IMR-90 (cell line): ENCODE data around the gene CD207. TPM values are rescaled to one million over a fixed set of nuclear protein-coding genes. Genes with fewer than 3 reads are reported as not detected.

Experiments
- ATAC-seq: fragments of 200-7000 bp; cut with Tn5 transposase; 2 replicates; pipeline ENCODE4 v1.9.1; 2020; ENCODE audit warnings: low read depth, mild to moderate bottlenecking, moderate library complexity
- BruUV-seq: library from RNA; stranded (reverse); fragments of 400-500 nt; replicated peaks from 2 replicates; lab custom pipeline; 2021; lab: Mats Ljungman, UMichigan
- CTCF ChIA-PET: fragments of 300-600 bp; formaldehyde crosslinking; extraction: SDS; loops from one replicate; lab custom pipeline; 2021; ENCODE audit warnings: antibody characterized with exemption; lab: Yijun Ruan, JAX
- POLR2A ChIA-PET: fragments of 300-600 bp; sonication (Branson Sonifier 250); formaldehyde crosslinking; loops from one replicate; lab custom pipeline; 2022; ENCODE audit warnings: antibody characterized with exemption; ENCODE audit not compliant: unreplicated experiment; lab: Charles Lee
- DNase-seq: peaks from one replicate; pipeline ENCODE4 v3.0.0; 2013
- H2AFZ ChIP-seq: replicated peaks from 2 replicates; pipeline ENCODE3; 2013; ENCODE audit warnings: low read length, mild to moderate bottlenecking; ENCODE audit not compliant: poor library complexity
- H2AK5ac ChIP-seq: 2 replicates; pipeline ENCODE4 v1.6.1; 2013; ENCODE audit warnings: low read depth, low read length, inconsistent platforms
- H2AK9ac ChIP-seq: replicated peaks from 2 replicates; pipeline ENCODE3; 2013; ENCODE audit warnings: mild to moderate bottlenecking, low read depth, low read length, moderate library complexity; ENCODE audit not compliant: poor library complexity
- H2BK120ac ChIP-seq: 2 replicates; pipeline ENCODE4 v1.6.1; 2013; ENCODE audit warnings: low read depth, low read length, inconsistent platforms
- H2BK15ac ChIP-seq: 3 replicates; pipeline ENCODE4 v1.6.1; 2013; ENCODE audit warnings: low read depth, low read length, inconsistent platforms
- H2BK20ac ChIP-seq: 2 replicates; pipeline ENCODE4 v1.6.1; 2013; ENCODE audit warnings: low read depth, mild to moderate bottlenecking, inconsistent platforms, low read length, moderate library complexity
- H2BK5ac ChIP-seq: 2 replicates; pipeline ENCODE4 v1.6.1; 2013; ENCODE audit warnings: mild to moderate bottlenecking, low read depth, low read length, inconsistent platforms; ENCODE audit not compliant: poor library complexity, severe bottlenecking
- H3K14ac ChIP-seq: replicated peaks from 2 replicates; pipeline ENCODE4 v1.6.1; 2013; ENCODE audit warnings: low read depth, low read length, inconsistent platforms
- H3K18ac ChIP-seq: 2 replicates; pipeline ENCODE4 v1.6.1; 2013; ENCODE audit warnings: low read depth, low read length, control low read depth
- H3K23ac ChIP-seq: 2 replicates; pipeline ENCODE4 v1.6.1; 2013; ENCODE audit warnings: low read depth, low read length, inconsistent platforms
- H3K27ac ChIP-seq: 2 replicates; pipeline ENCODE4 v1.5.1; 2013; ENCODE audit warnings: mild to moderate bottlenecking, control low read depth, low read length; ENCODE audit not compliant: insufficient read depth
- H3K27me3 ChIP-seq: 2 replicates; pipeline ENCODE4 v1.6.1; 2013; ENCODE audit warnings: low read length; ENCODE audit not compliant: control insufficient read depth, insufficient read depth
- H3K36me3 ChIP-seq: 2 replicates; pipeline ENCODE4 v1.6.1; 2013; ENCODE audit warnings: low read length, mixed read lengths; ENCODE audit not compliant: control insufficient read depth, insufficient read depth
- H3K4ac ChIP-seq: 2 replicates; pipeline ENCODE4 v1.6.1; 2013; ENCODE audit warnings: low read depth, low read length, inconsistent platforms
- H3K4me1 ChIP-seq: 2 replicates; pipeline ENCODE4 v1.6.1; 2013; ENCODE audit warnings: low read length, mixed read lengths; ENCODE audit not compliant: control insufficient read depth, insufficient read depth
- H3K4me2 ChIP-seq: 2 replicates; pipeline ENCODE4 v1.6.1; 2013; ENCODE audit warnings: low read depth, mild to moderate bottlenecking, control low read depth, low read length, moderate library complexity
- H3K4me3 ChIP-seq: 2 replicates; pipeline ENCODE4 v1.5.1; 2013; ENCODE audit warnings: low read depth, mild to moderate bottlenecking, control low read depth, low read length, moderate library complexity; ENCODE audit not compliant: insufficient read depth
- H3K56ac ChIP-seq: 2 replicates; pipeline ENCODE4 v1.6.1; 2013; ENCODE audit warnings: low read length, inconsistent platforms; ENCODE audit not compliant: insufficient read depth; ENCODE audit errors: extremely low read depth
- H3K79me1 ChIP-seq, 2 experiments: 2 replicates each; pipeline ENCODE4 v1.6.1; 2013; ENCODE audit warnings: low read length in 2 of 2, inconsistent platforms in 1 of 2, low read depth in 1 of 2
- H3K9ac ChIP-seq: 2 replicates; pipeline ENCODE4 v1.6.1; 2013; ENCODE audit warnings: low read depth, low read length, control low read depth
- H3K9me1 ChIP-seq: 2 replicates; pipeline ENCODE4 v1.6.1; 2013; ENCODE audit warnings: low read length, inconsistent platforms; ENCODE audit not compliant: insufficient read depth
- H3K9me3 ChIP-seq: 2 replicates; pipeline ENCODE4 v1.6.1; 2013; ENCODE audit warnings: low read length; ENCODE audit not compliant: control insufficient read depth, insufficient read depth
- H4K20me1 ChIP-seq: 2 replicates; pipeline ENCODE4 v1.6.1; 2013; ENCODE audit warnings: low read length, inconsistent platforms; ENCODE audit not compliant: insufficient read depth
- H4K5ac ChIP-seq: 2 replicates; pipeline ENCODE4 v1.6.1; 2013; ENCODE audit warnings: mild to moderate bottlenecking, low read depth, low read length, control low read depth
- H4K8ac ChIP-seq, 2 experiments: 2 replicates each; pipeline ENCODE4 v1.6.1; 2013; ENCODE audit warnings: low read depth in 2 of 2, low read length in 2 of 2, control low read depth in 1 of 2, inconsistent platforms in 1 of 2
- H4K91ac ChIP-seq: 2 replicates; pipeline ENCODE4 v1.6.1; 2013; ENCODE audit warnings: low read depth, low read length, inconsistent platforms; ENCODE audit not compliant: insufficient read depth
- CTCF ChIP-seq: conservative IDR thresholded peaks from 2 replicates; pipeline ENCODE4 v1.5.1; 2012; ENCODE audit warnings: mild to moderate bottlenecking, low read depth, low read length, improper control_type of control experiment
- MAFK ChIP-seq: IDR thresholded peaks from 2 replicates; pipeline ENCODE4 v1.6.1; 2012; ENCODE audit warnings: low read depth, low read length, improper control_type of control experiment
- POLR2A ChIP-seq: IDR thresholded peaks from 2 replicates; pipeline ENCODE4 v1.6.1; 2012; ENCODE audit warnings: mild to moderate bottlenecking, low read depth, low read length
- WGBS, 2 experiments: methylation state at CpG; one replicate each; pipeline versions ENCODE4 v1.1.5 to v1.1.7; 2013; ENCODE audit warnings: missing lambda C conversion rate in 2 of 2; ENCODE audit not compliant: insufficient read length in 1 of 2; ENCODE audit errors: extremely low coverage in 2 of 2; 5-methylcytosine and 5-hydroxymethylcytosine counted together
- dilution Hi-C: fragments of 300-500 bp; cut with HindIII; formaldehyde crosslinking; loops from one replicate; pipeline ENCODE4 v1.14.3; 2018; ENCODE audit warnings: low sequenced_read_pairs; ENCODE audit not compliant: unreplicated experiment
- in situ Hi-C: fragments of 300-500 bp; cut with MboI; formaldehyde crosslinking; loops from 3 replicates; pipeline ENCODE4 v1.14.3; 2019; ENCODE audit warnings: low sequenced_read_pairs, inconsistent platforms, mixed read lengths
- intact Hi-C: fragments of 100-400 bp; cut with micrococcal nuclease; formaldehyde crosslinking; loops from 2 replicates; pipeline ENCODE4 v1.10.0; 2022
- polyA plus RNA-seq, 3 experiments: library from polyadenylated mRNA; depleted of rRNA; stranded (reverse); fragments of >200 nt; gene quantifications; 2 replicates each; pipeline ENCODE4 v1.2.3, GENCODE V29; 2012; ENCODE audit warnings: low replicate concordance in 1 of 3
- total RNA-seq: library from RNA; depleted of rRNA; stranded (reverse); fragments of >200 nt; gene quantifications from 2 replicates; pipeline ENCODE4 v1.2.3, GENCODE V29; 2012

Gene CD207
- total and polyA plus RNA-seq, 2 of the 4 experiments (the other 2 are of a cell fraction) = not detected

- Histone ChIP-seq H4K20me1 (no peaks in the 10 kb centered on the region), H2AK9ac (no peak overlapping the region), H3K27ac (no peak overlapping the region), H4K8ac (no peak overlapping the region), H3K9ac (no peak overlapping the region), H3K4me2 (no peak overlapping the region), H3K4me1 (no peaks in the 10 kb centered on the region), H3K36me3 (no peaks in the 10 kb centered on the region), H2BK15ac (no peak overlapping the region), H3K9me1 (no peaks in the 10 kb centered on the region), H3K23ac (no peak overlapping the region), H3K4me3 (no peak overlapping the region), H2AFZ (no peak overlapping the region), H2AK5ac (no peak overlapping the region), H4K91ac (no peak overlapping the region), H2BK5ac (no peak overlapping the region), H2BK20ac (no peak overlapping the region), H4K5ac (no peak overlapping the region), H3K56ac (no peak overlapping the region), H3K79me1 (no peaks in the 10 kb centered on the region), H3K14ac (no peak overlapping the region), H3K4ac (no peak overlapping the region), H3K27me3 (peaks cover 12% of the 10 kb centered on the region), H3K9me3 (no peaks in the 10 kb centered on the region), H3K18ac (no peak overlapping the region), H2BK120ac (no peak overlapping the region)
- no peak for ATAC-seq
- WGBS, 2 experiments = 29% methylated on average over 1 of the region's 5 CpGs; no CpG with 5 or more reads in 1 of the 2 experiments
- no peak for DNase-seq
- intact Hi-C loops = no loop called here
- dilution Hi-C loops = no loop called here
- TF ChIP-seq CTCF (no peak), POLR2A (no peak), MAFK (no peak)
- ChIA-PET POLR2A (no interaction called here), CTCF (no interaction called here)
- in situ Hi-C loops = no loop called here
- no TSS peak for BruUV-seq
Measured at GRCh38 chr2:70816726-70817125, 18.9 kb downstream of the CD207 start.
